22Rv1 (cell line): ENCODE measurements around the gene AZU1.
"Not testable (repeated sequence)": the region's sequence is repeated elsewhere in the genome, so short reads cannot be mapped to it uniquely, and the experiment has no call there.

Experiments used
- H3K27ac ChIP-seq: fragments of 450-650 bp; 2 replicates; pipeline ENCODE4 v1.5.1; 2017
- ZFX ChIP-seq: fragments of 450-650 bp; IDR thresholded peaks from 2 replicates; pipeline ENCODE4 v1.6.1; 2017; ENCODE audit warnings: antibody characterized with exemption, borderline replicate concordance
- TF ChIP-seq, protein P1 (sequence below): fragments of 450-650 bp; IDR thresholded peaks from 2 replicates; pipeline ENCODE4 v1.5.1; 2017; ENCODE audit warnings: mild to moderate bottlenecking

AZU1 gene

DNA sequence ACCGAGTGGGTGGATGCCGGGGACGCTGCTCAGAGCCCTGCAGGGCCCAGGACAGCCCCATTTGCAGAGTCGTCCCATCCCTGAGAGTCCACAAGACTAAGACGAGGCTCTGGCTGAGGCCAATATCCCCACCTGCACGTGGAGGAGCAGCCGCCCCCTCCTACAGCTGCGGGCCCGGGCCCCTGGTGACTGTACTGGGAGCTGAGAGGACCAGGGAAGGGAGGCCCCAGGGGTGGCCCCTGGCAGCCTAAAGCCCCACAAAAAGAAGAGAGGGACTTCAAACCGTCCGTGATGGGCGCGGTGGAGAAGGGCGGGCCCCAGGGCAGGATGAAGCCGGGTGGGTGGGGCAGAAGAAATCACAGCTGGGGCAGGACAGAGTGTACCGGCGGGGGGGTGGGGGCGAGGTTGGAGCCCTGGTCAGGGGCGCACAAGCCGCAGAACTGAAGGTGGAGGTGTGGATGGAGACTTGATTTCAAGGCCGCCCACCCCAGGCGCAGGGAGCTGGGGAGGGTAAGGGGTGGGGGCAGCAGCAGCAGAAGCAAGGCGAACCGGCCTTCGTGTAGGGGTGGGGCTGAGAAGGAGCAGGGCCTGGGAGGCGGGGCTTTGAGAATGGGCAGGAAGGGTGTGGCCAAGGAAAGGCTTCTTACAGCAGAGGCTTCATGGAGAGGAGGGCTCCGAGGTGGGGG is 44.8 kb downstream of the AZU1 start:
- TF ChIP-seq, protein P1, sequence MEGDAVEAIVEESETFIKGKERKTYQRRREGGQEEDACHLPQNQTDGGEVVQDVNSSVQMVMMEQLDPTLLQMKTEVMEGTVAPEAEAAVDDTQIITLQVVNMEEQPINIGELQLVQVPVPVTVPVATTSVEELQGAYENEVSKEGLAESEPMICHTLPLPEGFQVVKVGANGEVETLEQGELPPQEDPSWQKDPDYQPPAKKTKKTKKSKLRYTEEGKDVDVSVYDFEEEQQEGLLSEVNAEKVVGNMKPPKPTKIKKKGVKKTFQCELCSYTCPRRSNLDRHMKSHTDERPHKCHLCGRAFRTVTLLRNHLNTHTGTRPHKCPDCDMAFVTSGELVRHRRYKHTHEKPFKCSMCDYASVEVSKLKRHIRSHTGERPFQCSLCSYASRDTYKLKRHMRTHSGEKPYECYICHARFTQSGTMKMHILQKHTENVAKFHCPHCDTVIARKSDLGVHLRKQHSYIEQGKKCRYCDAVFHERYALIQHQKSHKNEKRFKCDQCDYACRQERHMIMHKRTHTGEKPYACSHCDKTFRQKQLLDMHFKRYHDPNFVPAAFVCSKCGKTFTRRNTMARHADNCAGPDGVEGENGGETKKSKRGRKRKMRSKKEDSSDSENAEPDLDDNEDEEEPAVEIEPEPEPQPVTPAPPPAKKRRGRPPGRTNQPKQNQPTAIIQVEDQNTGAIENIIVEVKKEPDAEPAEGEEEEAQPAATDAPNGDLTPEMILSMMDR, result no peak
- TF ChIP-seq ZFX, result no peak
- H3K27ac ChIP-seq, result peak overlapping the region; percentile 80

- H3K27ac ChIP-seq, result peak overlapping the region; percentile 80
- TF ChIP-seq, protein P1, result no peak
- TF ChIP-seq ZFX, result no peak
Observed at GRCh38 chr19:873084-873483, 45.4 kb downstream of the AZU1 start.

GRCh38 chr19:873561-874041 is 46.0 kb downstream of the AZU1 start:
- TF ChIP-seq, protein P1, result no peak
- TF ChIP-seq ZFX, result no peak
- H3K27ac ChIP-seq, result peak overlapping the region; percentile 80

GRCh38 chr19:875265-875879 is 47.7 kb downstream of the AZU1 start:
- H3K27ac ChIP-seq, result no peak overlapping the region
- TF ChIP-seq, protein P1, result no peak
- no peak for TF ChIP-seq ZFX

DNA sequence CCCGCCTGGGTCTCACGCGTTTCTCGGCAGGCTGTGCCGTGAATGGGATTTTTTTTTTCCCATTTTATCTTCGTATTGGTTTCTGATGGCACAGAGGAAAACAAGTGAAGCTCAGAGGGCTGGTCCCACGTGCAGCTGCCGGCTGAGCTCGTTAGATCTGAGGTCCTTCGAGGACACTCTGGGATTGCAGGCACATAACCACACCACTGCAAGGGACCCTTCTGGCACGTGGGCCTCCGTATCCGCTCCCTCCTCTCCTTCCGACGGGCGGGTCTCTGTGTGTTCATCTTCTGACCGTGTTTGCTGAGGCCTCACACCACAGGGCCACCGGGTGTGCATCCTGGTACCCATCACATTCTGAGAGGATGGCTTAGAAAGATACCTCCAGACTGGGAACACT is 48.5 kb downstream of the AZU1 start:
- peak overlapping the region; percentile 15; the same call in 1 of the 2 replicates for H3K27ac ChIP-seq
- TF ChIP-seq, protein P1, result no peak
- no peak for TF ChIP-seq ZFX

- TF ChIP-seq ZFX, result no peak
- TF ChIP-seq, protein P1, result no peak
- peak overlapping the region; percentile 15; the same call in 1 of the 2 replicates for H3K27ac ChIP-seq
Observed at GRCh38 chr19:876780-877314, 49.2 kb downstream of the AZU1 start.

GRCh38 chr19:877992-878660 is 50.5 kb downstream of the AZU1 start:
- H3K27ac ChIP-seq, result not testable (repeated sequence)

- H3K27ac ChIP-seq, result not testable (repeated sequence)
Observed at GRCh38 chr19:878751-879561, 51.3 kb downstream of the AZU1 start.
